ENCODE results near the gene OVCA2. TPM values are rescaled to one million over a fixed set of nuclear protein-coding genes. Genes with fewer than 3 reads are reported as not detected.
A peak's percentile ranks its signal among the peaks of the same experiment; 100 is the strongest.

Gene OVCA2
- total and polyA plus RNA-seq, 2 experiments from 2014 or later, result 49.2 to 72.5 TPM

DNA sequence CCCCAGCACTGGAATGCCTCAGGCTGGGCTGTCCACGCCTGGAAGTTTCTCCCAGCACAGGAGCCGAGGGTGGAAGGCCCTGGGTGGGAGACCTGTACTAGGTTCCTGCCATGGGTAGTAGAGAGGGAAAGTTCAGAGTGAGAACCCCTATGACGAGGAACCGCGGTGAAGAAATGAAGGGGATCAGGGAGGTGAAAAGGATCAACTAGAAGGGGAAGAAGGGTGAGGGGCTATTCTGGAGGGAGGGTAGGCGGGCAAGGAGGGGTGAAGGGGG, 18.5 kb downstream of the OVCA2 start:
- no peak overlapping the region for H3K4me3 ChIP-seq
- TF ChIP-seq, protein P1, sequence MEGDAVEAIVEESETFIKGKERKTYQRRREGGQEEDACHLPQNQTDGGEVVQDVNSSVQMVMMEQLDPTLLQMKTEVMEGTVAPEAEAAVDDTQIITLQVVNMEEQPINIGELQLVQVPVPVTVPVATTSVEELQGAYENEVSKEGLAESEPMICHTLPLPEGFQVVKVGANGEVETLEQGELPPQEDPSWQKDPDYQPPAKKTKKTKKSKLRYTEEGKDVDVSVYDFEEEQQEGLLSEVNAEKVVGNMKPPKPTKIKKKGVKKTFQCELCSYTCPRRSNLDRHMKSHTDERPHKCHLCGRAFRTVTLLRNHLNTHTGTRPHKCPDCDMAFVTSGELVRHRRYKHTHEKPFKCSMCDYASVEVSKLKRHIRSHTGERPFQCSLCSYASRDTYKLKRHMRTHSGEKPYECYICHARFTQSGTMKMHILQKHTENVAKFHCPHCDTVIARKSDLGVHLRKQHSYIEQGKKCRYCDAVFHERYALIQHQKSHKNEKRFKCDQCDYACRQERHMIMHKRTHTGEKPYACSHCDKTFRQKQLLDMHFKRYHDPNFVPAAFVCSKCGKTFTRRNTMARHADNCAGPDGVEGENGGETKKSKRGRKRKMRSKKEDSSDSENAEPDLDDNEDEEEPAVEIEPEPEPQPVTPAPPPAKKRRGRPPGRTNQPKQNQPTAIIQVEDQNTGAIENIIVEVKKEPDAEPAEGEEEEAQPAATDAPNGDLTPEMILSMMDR (IDR thresholded peaks at IDR 0.05; ENCODE audit: poor library complexity), result no peak
- no peak for TF ChIP-seq EZH2phosphoT487 (IDR thresholded peaks at IDR 0.05; ENCODE audit: low read depth, severe bottlenecking, unreplicated experiment)
- no peak for TF ChIP-seq EZH2 (IDR thresholded peaks at IDR 0.05; ENCODE audit: borderline replicate concordance)
- H2AFZ ChIP-seq, result no peak overlapping the region
- H3K9me3 ChIP-seq (ENCODE audit: low read depth), result no peaks in the 10 kb centered on the region
- WGBS (ENCODE audit: low lambda C conversion rate, missing lambda C conversion rate), result 87% methylated on average over 6 of the region's 6 CpGs
- no peaks in the 10 kb centered on the region for H3K9me2 ChIP-seq (replicated peaks; ENCODE audit: insufficient read depth)
- H3K27me3 ChIP-seq, result peaks cover 39% of the 10 kb centered on the region
- peaks cover 26% of the 10 kb centered on the region for H3K4me1 ChIP-seq (ENCODE audit: insufficient read depth)
- H3K27ac ChIP-seq, result no peak overlapping the region
- H3K36me3 ChIP-seq (replicated peaks; ENCODE audit: insufficient read depth, low read depth), result no peaks in the 10 kb centered on the region
- H3K79me2 ChIP-seq, result peaks cover 4% of the 10 kb centered on the region
- no peak overlapping the region for H3K4me2 ChIP-seq
- DNase-seq (ENCODE audit: low spot score), result no peak
- H4K20me1 ChIP-seq (ENCODE audit: insufficient read depth, poor library complexity, severe bottlenecking), result peaks cover 4% of the 10 kb centered on the region

- no peak for DNase-seq (ENCODE audit: low spot score)
- H3K27ac ChIP-seq, result no peak overlapping the region
- TF ChIP-seq EZH2 (IDR thresholded peaks at IDR 0.05; ENCODE audit: borderline replicate concordance) (no peak), EZH2phosphoT487 (IDR thresholded peaks at IDR 0.05; ENCODE audit: low read depth, severe bottlenecking, unreplicated experiment) (no peak)
- TF ChIP-seq, protein P1 (IDR thresholded peaks at IDR 0.05; ENCODE audit: poor library complexity), result no peak
- H3K4me2 ChIP-seq, result no peak overlapping the region
- no peak overlapping the region for H3K4me3 ChIP-seq
- 91% methylated on average over 19 of the region's 21 CpGs for WGBS (ENCODE audit: low lambda C conversion rate, missing lambda C conversion rate)
- H3K36me3 ChIP-seq (replicated peaks; ENCODE audit: insufficient read depth, low read depth), result no peaks in the 10 kb centered on the region
- peaks cover 39% of the 10 kb centered on the region for H3K27me3 ChIP-seq
- peaks cover 4% of the 10 kb centered on the region for H3K79me2 ChIP-seq
- no peak overlapping the region for H2AFZ ChIP-seq
- no peaks in the 10 kb centered on the region for H3K9me3 ChIP-seq (ENCODE audit: low read depth)
- H3K4me1 ChIP-seq (ENCODE audit: insufficient read depth), result peaks cover 30% of the 10 kb centered on the region
- H3K9me2 ChIP-seq (replicated peaks; ENCODE audit: insufficient read depth), result no peaks in the 10 kb centered on the region
- peaks cover 4% of the 10 kb centered on the region for H4K20me1 ChIP-seq (ENCODE audit: insufficient read depth, poor library complexity, severe bottlenecking)
Observed at GRCh38 chr17:2060681-2061440, 19.0 kb downstream of the OVCA2 start.

DNA sequence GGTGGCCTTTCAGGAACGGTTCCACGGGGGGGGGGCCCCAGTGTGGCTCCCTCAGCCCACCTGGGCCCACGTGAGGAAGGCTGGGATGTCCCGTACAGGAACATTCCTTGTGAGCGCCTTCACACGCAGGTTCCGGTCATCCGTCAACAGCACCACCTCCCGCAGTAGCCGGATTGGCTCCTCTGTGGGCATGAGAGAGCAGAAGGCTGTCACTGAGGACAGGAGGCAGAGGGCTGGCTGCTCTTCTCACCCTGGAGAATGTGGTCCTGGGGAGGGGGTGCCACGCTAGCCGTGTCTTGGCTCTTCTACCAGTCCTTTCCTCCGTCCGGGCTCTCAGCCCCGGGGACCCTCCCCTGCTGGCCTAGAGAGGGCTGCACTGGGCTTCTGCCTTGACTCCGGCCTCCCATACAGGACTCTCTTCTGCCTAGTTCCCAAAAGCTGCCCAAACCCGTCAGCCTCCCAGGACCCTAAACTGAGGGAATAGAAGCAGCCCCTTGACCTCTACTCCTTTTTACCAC, 19.7 kb downstream of the OVCA2 start:
- Histone ChIP-seq H3K9me2 (replicated peaks; ENCODE audit: insufficient read depth) (no peaks in the 10 kb centered on the region), H2AFZ (no peak overlapping the region), H3K4me2 (no peak overlapping the region), H3K27ac (peak overlapping the region; percentile 87), H4K20me1 (ENCODE audit: insufficient read depth, poor library complexity, severe bottlenecking) (peaks cover under 1% of the 10 kb centered on the region), H3K27me3 (peaks cover 34% of the 10 kb centered on the region), H3K4me1 (ENCODE audit: insufficient read depth) (peaks cover 31% of the 10 kb centered on the region), H3K4me3 (no peak overlapping the region), H3K36me3 (replicated peaks; ENCODE audit: insufficient read depth, low read depth) (no peaks in the 10 kb centered on the region), H3K79me2 (peaks cover 1% of the 10 kb centered on the region), H3K9me3 (ENCODE audit: low read depth) (no peaks in the 10 kb centered on the region)
- 92% methylated on average over 17 of the region's 17 CpGs for WGBS (ENCODE audit: low lambda C conversion rate, missing lambda C conversion rate)
- no peak for DNase-seq (ENCODE audit: low spot score)
- TF ChIP-seq EZH2phosphoT487 (IDR thresholded peaks at IDR 0.05; ENCODE audit: low read depth, severe bottlenecking, unreplicated experiment) (no peak), EZH2 (IDR thresholded peaks at IDR 0.05; ENCODE audit: borderline replicate concordance) (no peak)
- TF ChIP-seq, protein P1 (IDR thresholded peaks at IDR 0.05; ENCODE audit: poor library complexity), result no peak

Data from hepatocyte (in vitro differentiated cells).